GM10266 (cell line): ENCODE results near the gene ASB5.

Experiments
- DNase-seq: peaks from one replicate; pipeline ENCODE4 v3.0.0; 2012; ENCODE audit errors: extremely low spot score
- TF ChIP-seq, protein P1 (sequence below): IDR thresholded peaks from 2 replicates; pipeline ENCODE4 v1.5.1; 2012; ENCODE audit warnings: mild to moderate bottlenecking, low read depth; ENCODE audit not compliant: control insufficient read depth, insufficient read depth; ENCODE audit errors: missing control alignments

Gene ASB5

GRCh38 chr4:176270669-176271068, 1.6 kb upstream of the ASB5 start:
- TF ChIP-seq, protein P1, sequence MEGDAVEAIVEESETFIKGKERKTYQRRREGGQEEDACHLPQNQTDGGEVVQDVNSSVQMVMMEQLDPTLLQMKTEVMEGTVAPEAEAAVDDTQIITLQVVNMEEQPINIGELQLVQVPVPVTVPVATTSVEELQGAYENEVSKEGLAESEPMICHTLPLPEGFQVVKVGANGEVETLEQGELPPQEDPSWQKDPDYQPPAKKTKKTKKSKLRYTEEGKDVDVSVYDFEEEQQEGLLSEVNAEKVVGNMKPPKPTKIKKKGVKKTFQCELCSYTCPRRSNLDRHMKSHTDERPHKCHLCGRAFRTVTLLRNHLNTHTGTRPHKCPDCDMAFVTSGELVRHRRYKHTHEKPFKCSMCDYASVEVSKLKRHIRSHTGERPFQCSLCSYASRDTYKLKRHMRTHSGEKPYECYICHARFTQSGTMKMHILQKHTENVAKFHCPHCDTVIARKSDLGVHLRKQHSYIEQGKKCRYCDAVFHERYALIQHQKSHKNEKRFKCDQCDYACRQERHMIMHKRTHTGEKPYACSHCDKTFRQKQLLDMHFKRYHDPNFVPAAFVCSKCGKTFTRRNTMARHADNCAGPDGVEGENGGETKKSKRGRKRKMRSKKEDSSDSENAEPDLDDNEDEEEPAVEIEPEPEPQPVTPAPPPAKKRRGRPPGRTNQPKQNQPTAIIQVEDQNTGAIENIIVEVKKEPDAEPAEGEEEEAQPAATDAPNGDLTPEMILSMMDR: no peak
- no peak for DNase-seq

DNA sequence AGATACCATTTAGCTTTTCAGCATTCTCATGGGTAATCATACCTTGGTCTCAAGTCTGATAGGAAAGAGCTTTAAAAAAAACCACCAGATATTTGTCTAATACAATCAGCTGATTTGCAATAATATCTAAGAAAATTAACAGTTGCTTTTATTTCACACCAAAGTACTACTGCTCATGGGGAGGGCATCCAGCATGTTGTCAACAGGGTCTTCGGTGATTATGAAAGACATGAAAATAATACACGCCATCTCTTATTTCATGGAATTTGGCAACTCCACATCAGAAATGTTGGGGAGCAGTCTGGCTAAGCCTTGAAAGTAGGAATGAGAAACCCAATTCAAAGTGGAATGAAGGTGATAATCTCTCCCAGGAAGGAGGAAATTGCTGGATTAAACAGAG, 3.0 kb downstream of the ASB5 start:
- DNase-seq: no peak
- TF ChIP-seq, protein P1: no peak

DNA sequence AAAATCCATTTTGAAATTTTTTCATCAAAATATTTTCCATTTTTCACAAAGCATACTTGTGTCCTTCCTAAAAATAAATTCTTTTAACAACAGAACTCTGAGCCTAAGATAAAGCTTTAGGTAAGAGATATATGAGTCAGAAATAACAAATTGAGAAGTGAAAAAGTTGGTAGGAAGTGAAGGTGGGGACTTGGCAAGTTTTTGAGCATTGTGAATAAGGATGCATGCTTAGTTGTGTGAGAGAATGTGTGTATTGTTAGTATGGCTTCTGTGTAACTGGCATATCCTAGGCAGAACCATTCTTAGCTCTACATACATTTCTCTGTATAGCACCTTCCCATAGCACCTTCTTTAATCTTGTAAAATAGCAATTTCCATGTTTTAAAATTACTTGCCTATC, 6.8 kb downstream of the ASB5 start:
- TF ChIP-seq, protein P1: no peak
- peak; percentile 7 for DNase-seq

DNA sequence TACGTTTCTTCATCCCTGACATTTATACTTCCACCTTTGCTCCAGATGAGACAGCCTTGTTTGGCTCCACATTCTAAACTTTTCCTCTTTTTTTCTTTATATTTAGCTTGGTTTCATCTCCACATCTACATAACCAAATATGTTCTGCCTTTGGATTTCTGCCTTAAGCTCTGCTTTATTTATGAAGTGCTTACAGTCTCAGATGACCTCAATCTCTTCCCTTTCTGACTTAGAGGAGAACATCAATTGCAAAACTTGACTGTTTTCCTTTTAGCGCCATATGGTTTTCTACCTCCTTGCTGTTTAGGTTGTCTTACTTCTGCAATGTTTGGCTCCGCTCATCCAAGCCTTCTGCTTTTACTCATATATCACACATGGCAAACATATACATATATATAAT, 7.5 kb downstream of the ASB5 start:
- TF ChIP-seq, protein P1: no peak
- no peak for DNase-seq

DNA sequence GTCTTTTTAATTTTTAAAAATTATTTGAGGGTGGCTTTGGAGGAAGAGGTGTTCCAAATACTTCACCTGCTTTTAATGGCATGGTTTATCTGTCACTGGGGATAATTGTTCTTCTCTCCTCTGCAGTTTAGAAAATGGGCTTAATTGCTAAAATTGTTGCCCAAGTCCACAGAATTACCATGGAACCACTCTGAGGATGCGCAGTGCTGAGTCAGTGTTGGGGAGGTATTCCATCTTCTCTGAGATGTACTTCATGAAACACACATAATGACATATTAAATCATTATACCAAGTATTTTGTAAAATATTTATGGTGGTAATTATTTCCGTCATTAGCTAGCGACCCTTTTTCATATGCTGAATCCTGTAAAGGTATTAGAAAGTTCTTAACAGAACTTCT, 8.0 kb downstream of the ASB5 start:
- TF ChIP-seq, protein P1: no peak
- no peak for DNase-seq

DNA sequence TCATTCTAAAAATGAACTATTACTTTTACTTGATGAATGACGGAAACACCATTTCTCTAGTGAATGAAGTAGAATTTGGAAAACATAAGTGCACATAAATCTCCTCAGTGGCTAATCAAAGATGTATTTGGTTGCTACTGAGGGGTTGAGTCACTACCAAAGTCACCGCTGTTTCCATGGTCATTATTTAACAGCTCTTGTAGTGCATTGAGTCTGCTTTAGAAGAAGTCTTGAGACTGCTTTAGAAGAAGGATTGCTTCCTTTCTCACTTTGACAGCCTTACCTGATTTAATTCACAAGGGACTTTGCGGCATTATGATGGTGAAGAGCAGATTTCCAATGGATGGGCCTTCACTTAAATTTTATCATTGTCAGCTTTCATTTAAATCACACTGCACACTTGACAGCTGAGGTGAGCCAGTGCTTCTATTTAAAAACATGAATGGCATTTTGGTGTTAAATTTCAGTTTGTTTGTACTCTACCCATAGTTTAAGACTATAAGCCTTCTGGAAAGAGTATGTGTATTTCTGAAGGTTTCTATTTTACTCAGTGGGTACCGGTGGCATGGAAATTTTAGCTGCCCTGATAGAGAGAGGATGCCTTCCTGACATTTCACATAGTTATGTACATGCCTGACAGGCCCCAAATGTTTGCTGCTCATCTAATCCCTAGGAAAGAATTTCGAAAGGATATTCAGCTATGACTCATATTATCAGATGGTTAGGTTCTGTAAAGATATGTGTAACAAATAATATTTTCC, 9.5 kb downstream of the ASB5 start:
- TF ChIP-seq, protein P1: no peak
- no peak for DNase-seq

DNA sequence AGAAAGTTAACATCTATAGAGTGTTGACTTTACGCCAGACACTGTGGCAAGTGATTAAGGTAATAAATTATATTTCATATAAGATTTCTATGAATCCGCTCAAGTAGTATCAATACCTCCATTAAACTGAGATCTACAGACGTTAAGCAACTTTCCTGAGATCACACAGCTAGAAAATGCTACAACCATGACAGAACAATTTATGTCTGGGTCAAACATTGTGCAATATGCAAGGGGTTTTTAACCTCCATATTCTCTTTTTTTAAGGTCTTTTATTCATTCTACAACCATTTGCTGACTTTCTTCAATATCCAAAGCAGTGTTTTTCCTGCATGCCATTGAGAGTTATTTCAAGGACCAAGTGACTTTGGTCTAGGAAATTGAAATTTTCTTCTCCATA, 10.9 kb downstream of the ASB5 start:
- TF ChIP-seq, protein P1: no peak
- DNase-seq: no peak
